ENCODE data around the gene SPNS2. TPM values are rescaled to one million over a fixed set of nuclear protein-coding genes. Genes with fewer than 3 reads are reported as not detected.
A peak's percentile ranks its signal among the peaks of the same experiment; 100 is the strongest.

SPNS2 gene
- total RNA-seq, 6 donors from 2014 or later = 41.8 to 89.1 (median 55.2) TPM

DNA sequence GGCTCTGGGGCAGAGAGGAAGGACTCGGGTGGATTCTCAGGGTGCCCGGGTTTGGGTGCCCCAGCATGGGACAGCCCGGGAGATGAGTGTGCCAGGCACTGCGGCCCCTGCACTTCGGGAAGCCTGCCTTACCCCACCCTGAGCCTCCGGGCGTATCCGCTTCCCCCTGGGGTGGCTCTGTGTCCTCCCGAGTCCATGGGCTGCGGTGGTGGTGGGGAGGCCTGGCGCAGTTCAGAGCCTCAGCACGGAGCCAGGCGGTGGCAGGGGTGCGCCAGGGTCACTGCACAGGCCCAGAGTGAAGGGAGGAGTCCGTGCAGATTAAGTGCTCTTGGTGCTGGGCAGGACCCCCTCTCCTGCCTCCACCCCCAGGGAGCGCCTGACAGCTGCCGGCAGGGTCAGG lies 35.8 kb downstream of the SPNS2 start:
- Histone ChIP-seq H3K36me3 (peaks cover 0 to 39% (median 13%) of the 10 kb centered on the region in 4 donors), H3K9me3 (no peaks in the 10 kb centered on the region), H3K4me1 (peaks cover 66 to 96% (median 93%) of the 10 kb centered on the region in 4 donors), H3K27me3 (no peaks in the 10 kb centered on the region), H3K27ac (peak overlapping the region; percentile 84 to 91 (median 88)), H3K4me3 (peak overlapping the region in 1 of 4 donors; percentile 6)
- WGBS, 2 donors = 66 to 88% methylated on average over 1 to 2 of the region's 17 CpGs
- DNase-seq = peak in 1 of 2 donors; percentile 75
- TF ChIP-seq POLR2A (IDR thresholded peaks at IDR 0.05) (no peak), POLR2AphosphoS5 (IDR thresholded peaks at IDR 0.05) (no peak), EP300 (IDR thresholded peaks at IDR 0.05) (no peak), CTCF (IDR thresholded peaks at IDR 0.05) (no peak)
- ATAC-seq (ENCODE audit: low FRiP score in 2 of 2) = no peak

DNA sequence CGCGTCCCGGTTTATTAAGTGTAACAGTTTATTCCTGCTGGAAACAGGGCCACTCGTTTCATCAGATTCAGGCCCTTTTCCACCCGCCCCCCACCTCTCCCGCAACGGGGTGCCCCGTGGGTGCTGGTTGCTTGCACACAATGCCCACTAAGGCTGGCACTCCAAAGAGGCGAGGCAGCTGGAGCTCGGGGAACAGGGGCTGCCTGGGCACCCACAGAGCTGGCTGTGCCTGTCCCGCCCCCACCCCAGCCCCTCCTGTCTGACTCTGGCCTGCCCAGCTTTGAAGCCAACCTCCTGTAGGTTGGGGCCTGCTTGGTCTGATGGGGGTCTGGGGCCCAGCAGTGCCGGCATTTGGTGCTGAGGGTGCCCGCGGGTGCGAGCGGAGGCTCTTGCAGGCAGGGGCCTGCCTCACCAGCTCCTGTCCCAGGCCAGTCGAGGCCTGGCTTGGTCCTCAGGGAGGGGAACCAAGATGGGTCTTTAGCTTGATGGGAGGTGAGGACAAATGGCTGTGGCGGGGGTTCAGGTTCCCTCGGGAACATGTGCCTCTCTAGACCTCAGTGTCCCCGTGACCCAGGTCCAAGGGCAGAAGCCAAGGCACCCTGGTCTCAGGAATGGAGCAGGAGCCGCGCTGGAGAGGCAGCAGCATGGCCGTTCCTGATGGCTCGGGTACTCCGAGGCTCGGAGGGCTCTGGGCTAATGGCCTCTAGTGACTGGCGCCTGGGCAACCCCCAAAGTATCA lies 36.4 kb downstream of the SPNS2 start:
- peaks cover 68 to 96% (median 92%) of the 10 kb centered on the region in 4 donors for H3K4me1 ChIP-seq
- DNase-seq (peak in 1 of 2 donors; percentile 65), ATAC-seq (ENCODE audit: low FRiP score in 2 of 2) (no peak)
- H3K4me3 ChIP-seq = no peak overlapping the region
- H3K27ac ChIP-seq = peak overlapping the region; percentile 84 to 91 (median 88)
- no peaks in the 10 kb centered on the region for H3K27me3 ChIP-seq
- peaks cover 0 to 44% (median 19%) of the 10 kb centered on the region in 4 donors for H3K36me3 ChIP-seq
- no peak for TF ChIP-seq POLR2A (IDR thresholded peaks at IDR 0.05)
- TF ChIP-seq EP300 (IDR thresholded peaks at IDR 0.05) = no peak
- TF ChIP-seq CTCF (IDR thresholded peaks at IDR 0.05) = no peak
- TF ChIP-seq POLR2AphosphoS5 (IDR thresholded peaks at IDR 0.05) = no peak
- no peaks in the 10 kb centered on the region for H3K9me3 ChIP-seq
- 73 to 81% methylated on average over 11 to 24 of the region's 27 CpGs for WGBS, 2 donors

- Histone ChIP-seq H3K4me1 (peaks cover 72 to 97% (median 92%) of the 10 kb centered on the region in 4 donors), H3K36me3 (peaks cover 0 to 49% (median 22%) of the 10 kb centered on the region in 4 donors), H3K4me3 (no peak overlapping the region), H3K9me3 (no peaks in the 10 kb centered on the region), H3K27me3 (no peaks in the 10 kb centered on the region), H3K27ac (peak overlapping the region; percentile 84 to 91 (median 88))
- DNase-seq (peak in 1 of 2 donors; percentile 85), ATAC-seq (ENCODE audit: low FRiP score in 2 of 2) (no peak)
- 76 to 88% methylated on average over 12 to 19 of the region's 19 CpGs for WGBS, 2 donors
- TF ChIP-seq POLR2AphosphoS5 (IDR thresholded peaks at IDR 0.05) (no peak), EP300 (IDR thresholded peaks at IDR 0.05) (no peak), POLR2A (IDR thresholded peaks at IDR 0.05) (no peak), CTCF (IDR thresholded peaks at IDR 0.05) (no peak)
Measured at GRCh38 chr17:4535667-4536258, 37.1 kb downstream of the SPNS2 start.

DNA sequence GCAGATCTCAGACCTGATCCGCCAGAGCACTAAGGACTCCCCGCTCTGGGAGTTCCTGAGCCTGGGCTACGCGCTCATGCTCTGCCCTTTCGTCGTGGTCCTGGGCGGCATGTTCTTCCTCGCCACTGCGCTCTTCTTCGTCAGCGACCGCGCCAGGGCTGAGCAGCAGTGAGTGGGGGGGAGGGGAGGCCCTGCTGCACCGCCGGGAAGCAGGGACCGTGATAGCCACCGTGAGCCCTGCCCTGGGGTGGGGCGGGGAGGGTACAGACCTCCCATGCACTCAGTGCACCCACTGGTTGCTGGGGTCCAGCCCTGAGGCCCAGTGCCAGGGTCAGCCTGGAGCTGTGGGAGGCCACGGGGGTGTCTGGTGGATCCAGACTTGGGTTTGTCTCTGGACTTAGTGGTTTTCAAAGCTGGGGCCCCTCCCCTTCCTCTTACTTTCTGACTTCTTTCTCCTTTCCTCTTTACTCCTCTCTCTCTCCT lies 37.6 kb downstream of the SPNS2 start:
- peak in 1 of 2 donors; percentile 76 for DNase-seq
- Histone ChIP-seq H3K4me1 (peaks cover 76 to 97% (median 94%) of the 10 kb centered on the region in 4 donors), H3K4me3 (no peak overlapping the region), H3K36me3 (peaks cover under 1 to 51% (median 24%) of the 10 kb centered on the region in 4 donors), H3K27ac (peak overlapping the region; percentile 84 to 91 (median 88)), H3K9me3 (no peaks in the 10 kb centered on the region), H3K27me3 (no peaks in the 10 kb centered on the region)
- 33 to 58% methylated on average over 7 of the region's 19 CpGs for WGBS, 2 donors
- TF ChIP-seq EP300 (IDR thresholded peaks at IDR 0.05) (no peak), CTCF (IDR thresholded peaks at IDR 0.05) (no peak), POLR2AphosphoS5 (IDR thresholded peaks at IDR 0.05) (no peak), POLR2A (IDR thresholded peaks at IDR 0.05) (no peak)
- ATAC-seq (ENCODE audit: low FRiP score in 2 of 2) = no peak

All from upper lobe of left lung (tissue), 6 donors.